Epithelial cell of esophagus (primary cell): ENCODE measurements around the gene MAP3K19.
"Not testable (repeated sequence)": the region's sequence is repeated elsewhere in the genome, so short reads cannot be mapped to it uniquely, and the experiment has no call there.

Experiments used
- DNase-seq: peaks from one replicate; pipeline ENCODE4 v3.0.0; 2010; ENCODE audit warnings: low read depth
- H3K4me3 ChIP-seq: 2 replicates; pipeline ENCODE4 v1.5.1; 2011; ENCODE audit warnings: mild to moderate bottlenecking, low read length, control low read depth
- TF ChIP-seq, protein P1 (sequence below): IDR thresholded peaks from 2 replicates; pipeline ENCODE4 v1.5.1; 2011; ENCODE audit warnings: low read depth, mild to moderate bottlenecking, low read length, control low read depth, inconsistent platforms; ENCODE audit not compliant: insufficient read depth; ENCODE audit errors: missing control alignments

MAP3K19 gene

DNA sequence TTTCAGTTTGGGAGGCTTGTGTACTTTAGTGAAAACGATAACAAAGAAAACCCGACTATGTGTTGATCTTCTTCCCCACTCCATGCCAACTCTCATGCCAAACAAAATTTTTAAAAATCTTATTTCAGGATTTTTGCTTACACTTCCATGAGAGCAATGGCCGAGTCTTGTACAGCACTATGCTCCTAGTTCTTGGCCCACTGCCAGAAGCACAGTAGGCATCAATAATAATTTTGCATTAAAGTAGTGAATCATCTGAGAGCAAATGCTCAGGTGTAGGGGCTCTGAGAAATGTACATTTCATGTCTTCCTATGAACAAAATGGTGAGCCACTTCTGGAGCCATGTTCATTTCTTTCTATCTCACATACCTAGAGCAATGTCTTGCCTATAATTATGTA lies 62.2 kb downstream of the MAP3K19 start:
- no peak overlapping the region for H3K4me3 ChIP-seq
- TF ChIP-seq, protein P1, sequence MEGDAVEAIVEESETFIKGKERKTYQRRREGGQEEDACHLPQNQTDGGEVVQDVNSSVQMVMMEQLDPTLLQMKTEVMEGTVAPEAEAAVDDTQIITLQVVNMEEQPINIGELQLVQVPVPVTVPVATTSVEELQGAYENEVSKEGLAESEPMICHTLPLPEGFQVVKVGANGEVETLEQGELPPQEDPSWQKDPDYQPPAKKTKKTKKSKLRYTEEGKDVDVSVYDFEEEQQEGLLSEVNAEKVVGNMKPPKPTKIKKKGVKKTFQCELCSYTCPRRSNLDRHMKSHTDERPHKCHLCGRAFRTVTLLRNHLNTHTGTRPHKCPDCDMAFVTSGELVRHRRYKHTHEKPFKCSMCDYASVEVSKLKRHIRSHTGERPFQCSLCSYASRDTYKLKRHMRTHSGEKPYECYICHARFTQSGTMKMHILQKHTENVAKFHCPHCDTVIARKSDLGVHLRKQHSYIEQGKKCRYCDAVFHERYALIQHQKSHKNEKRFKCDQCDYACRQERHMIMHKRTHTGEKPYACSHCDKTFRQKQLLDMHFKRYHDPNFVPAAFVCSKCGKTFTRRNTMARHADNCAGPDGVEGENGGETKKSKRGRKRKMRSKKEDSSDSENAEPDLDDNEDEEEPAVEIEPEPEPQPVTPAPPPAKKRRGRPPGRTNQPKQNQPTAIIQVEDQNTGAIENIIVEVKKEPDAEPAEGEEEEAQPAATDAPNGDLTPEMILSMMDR, result no peak
- no peak for DNase-seq

DNA sequence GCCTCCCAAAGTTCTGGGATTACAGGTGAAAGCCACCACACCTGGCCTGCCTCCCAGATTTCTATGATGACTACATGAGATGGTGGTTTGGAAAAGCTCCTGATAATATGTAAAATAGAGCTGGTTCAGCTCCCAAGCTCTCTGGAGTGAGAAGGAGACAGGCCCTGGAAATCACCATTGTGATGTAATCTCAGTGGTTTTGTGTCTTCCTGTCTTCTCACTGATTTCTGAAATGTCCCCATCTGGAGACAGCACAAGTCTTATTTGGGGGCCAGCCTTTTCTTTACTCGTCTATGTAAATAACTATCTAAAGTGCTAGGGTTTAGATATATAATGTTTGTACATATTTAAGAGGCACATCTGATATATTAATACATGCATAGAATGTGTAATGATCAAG lies 64.6 kb downstream of the MAP3K19 start:
- no peak overlapping the region for H3K4me3 ChIP-seq
- no peak for DNase-seq
- TF ChIP-seq, protein P1, result no peak

DNA sequence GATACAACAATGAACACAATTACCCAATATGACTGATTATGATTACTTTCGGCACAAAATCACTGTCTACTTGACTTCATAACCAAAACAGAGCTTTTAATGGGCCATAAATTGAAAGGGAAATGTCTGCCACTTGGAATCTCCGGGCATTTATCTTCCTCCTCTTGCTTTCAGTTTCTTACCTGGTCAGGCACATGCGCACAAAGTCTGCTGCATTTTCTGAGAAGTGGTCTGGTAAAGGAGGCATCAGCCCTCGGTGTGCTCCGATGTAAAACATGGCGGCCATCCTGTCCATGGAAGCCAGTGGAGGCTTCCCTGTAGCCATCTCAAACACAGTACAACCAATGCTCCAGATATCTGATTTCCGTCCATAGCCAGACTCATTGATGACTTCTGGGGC lies 66.6 kb downstream of the MAP3K19 start:
- TF ChIP-seq, protein P1, result no peak
- no peak for DNase-seq
- H3K4me3 ChIP-seq, result no peak overlapping the region

DNA sequence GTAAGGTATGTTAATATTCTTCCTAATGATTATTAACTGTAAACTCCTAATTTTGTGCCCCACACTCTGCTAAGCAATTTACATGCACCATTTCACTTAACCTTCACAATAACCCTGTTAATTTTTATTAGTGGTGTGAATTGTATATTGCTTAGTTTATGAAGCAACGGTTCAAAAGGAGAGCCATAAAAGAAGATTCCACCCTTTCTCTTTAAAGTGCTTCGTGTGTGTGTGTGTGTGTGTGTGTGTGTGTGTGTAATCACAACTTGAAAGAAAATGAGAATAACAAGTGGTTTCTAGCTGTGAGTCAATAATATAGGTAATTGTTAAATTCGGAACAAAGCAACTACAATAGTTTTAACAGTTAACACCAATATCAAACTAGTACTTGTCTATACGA lies 68.0 kb downstream of the MAP3K19 start:
- DNase-seq, result no peak
- no peak overlapping the region for H3K4me3 ChIP-seq
- TF ChIP-seq, protein P1, result no peak

GRCh38 chr2:134977104-134977503 lies 70.1 kb downstream of the MAP3K19 start:
- H3K4me3 ChIP-seq, DNase-seq: not testable (repeated sequence)

DNA sequence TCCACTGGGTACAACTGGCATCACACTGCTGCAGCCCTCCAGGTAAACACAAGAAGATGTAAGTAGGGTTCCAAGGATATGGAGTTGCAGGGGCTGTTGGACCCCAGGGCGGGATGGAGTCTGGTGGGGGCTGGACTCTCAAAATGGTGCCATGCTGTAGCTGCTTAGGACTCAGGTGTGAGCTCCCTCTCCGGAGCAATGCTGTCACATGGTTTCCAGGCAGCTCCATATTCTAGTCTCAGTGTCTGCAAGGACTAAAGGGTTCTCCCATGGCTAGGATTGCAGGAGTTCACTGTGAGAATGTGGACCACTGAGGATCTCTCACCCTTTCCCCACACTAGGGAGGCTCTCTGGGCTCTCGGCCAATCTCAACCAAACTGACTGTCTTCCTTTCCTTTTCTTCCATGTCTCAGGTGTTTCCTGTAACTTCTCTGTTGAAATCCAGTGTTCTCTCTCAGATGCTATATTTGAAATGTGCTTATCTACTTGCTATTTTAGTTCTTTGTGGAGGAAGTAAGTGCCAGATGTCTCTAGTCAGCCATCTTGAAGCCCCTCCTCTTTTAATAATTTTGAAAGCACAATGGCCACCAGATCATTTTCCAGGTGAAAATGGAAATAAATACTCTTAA lies 71.1 kb downstream of the MAP3K19 start:
- no peak for DNase-seq
- TF ChIP-seq, protein P1, result no peak
- no peak overlapping the region for H3K4me3 ChIP-seq

- DNase-seq, result no peak
- TF ChIP-seq, protein P1, result no peak
- no peak overlapping the region for H3K4me3 ChIP-seq
Measured at GRCh38 chr2:134975281-134976009, 71.8 kb downstream of the MAP3K19 start.
